ENCODE measurements around the gene C5orf46.

Gene C5orf46

GRCh38 chr5:147857302-147858129 is 48.8 kb downstream of the C5orf46 start:
- no peak for DNase-seq

- DNase-seq, result no peak
These were observed 49.5 kb downstream of the C5orf46 start for GRCh38 chr5:147856801-147857200.

- DNase-seq, result no peak
These were observed 50.6 kb downstream of the C5orf46 start for GRCh38 chr5:147855774-147856069.

GRCh38 chr5:147854894-147855773 is 51.2 kb downstream of the C5orf46 start:
- DNase-seq, result no peak

- DNase-seq, result no peak
These were observed 52.0 kb downstream of the C5orf46 start for GRCh38 chr5:147854331-147854730.

- DNase-seq, result no peak
These were observed 52.9 kb downstream of the C5orf46 start for GRCh38 chr5:147853372-147853987.

- DNase-seq, result no peak
These were observed 54.0 kb downstream of the C5orf46 start for GRCh38 chr5:147852365-147852764.

GRCh38 chr5:147851578-147851977 is 54.8 kb downstream of the C5orf46 start:
- DNase-seq, result no peak

GRCh38 chr5:147849226-147849625 is 57.1 kb downstream of the C5orf46 start:
- DNase-seq, result no peak

GRCh38 chr5:147845618-147846017 is 60.7 kb downstream of the C5orf46 start:
- no peak for DNase-seq

- DNase-seq, result no peak
These were observed 61.5 kb downstream of the C5orf46 start for GRCh38 chr5:147844846-147845245.

GRCh38 chr5:147842869-147843268 is 63.5 kb downstream of the C5orf46 start:
- DNase-seq, result no peak

Data from NCI-H2171 (cell line).